Measurements from ENCODE around the gene BICD1. TPM values are rescaled to one million over a fixed set of nuclear protein-coding genes. Genes with fewer than 3 reads are reported as not detected.

BICD1 gene
- total RNA-seq = 14.7 and 21.7 TPM in 2 replicates

GRCh38 chr12:32106517-32107358, at the start of gene BICD1:
Gene BICD1, plus strand, starts transcription at chr12:32106847. Its CDS starts 485 bp downstream, at chr12:32107332.

GRCh38 chr12:32399370-32400113, 292.9 kb downstream of the BICD1 start, which contains the start of gene FGD4:
Gene FGD4, plus strand, starts transcription at chr12:32399558.

Small RNAs within 50 kb of the gene (small RNA-seq; reads per million reads assigned to genes)
- gene AC048344.2 = not detected
- gene AC048344.3 = not detected
- not detected for gene RF00019

Other genes starting within 250 kb of the BICD1 start
- gene RESF1, start 147.4 kb upstream of the BICD1 start, total RNA-seq = 18.0 and 24.3 TPM in 2 replicates

All from subcutaneous preadipocyte (primary cell).